Stimulated activated CD4-positive, alpha-beta T cell treated with anti-CD3 and anti-CD28 coated beads, Interleukin-1b, Interleukin-23, amount 100 ng/mL, for 24 hours (primary cell): ENCODE results near the gene MYO1F.
"Not testable (repeated sequence)": the region's sequence is repeated elsewhere in the genome, so short reads cannot be mapped to it uniquely, and the experiment has no call there.

ENCODE experiments used
- DNase-seq, 4 experiments: peaks; one replicate each; pipeline ENCODE4 v3.0.0-alpha.2; 2020; ENCODE audit warnings: low read depth in 4 of 4, low spot score in 1 of 4

MYO1F gene

DNA sequence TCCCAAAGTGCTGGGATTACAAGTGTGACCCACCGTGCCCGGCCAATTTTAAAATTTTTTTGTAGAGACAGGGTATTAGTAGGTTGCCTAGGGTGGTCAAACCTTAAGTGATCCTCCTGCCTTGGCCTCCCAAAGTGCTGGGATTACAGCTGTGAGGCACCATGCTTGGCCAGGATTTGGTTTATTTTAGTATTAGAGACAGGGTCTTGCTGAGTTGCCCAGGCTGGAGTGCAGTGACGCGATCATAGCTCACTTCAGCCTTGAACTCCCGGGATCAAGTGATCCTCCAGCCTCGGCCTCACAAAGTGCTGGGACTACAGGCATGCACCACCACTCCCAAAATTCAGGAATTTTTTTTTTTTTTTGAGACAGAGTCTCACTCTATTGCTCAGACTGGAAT lies 57.9 kb downstream of the MYO1F start:
- no peak for DNase-seq

DNA sequence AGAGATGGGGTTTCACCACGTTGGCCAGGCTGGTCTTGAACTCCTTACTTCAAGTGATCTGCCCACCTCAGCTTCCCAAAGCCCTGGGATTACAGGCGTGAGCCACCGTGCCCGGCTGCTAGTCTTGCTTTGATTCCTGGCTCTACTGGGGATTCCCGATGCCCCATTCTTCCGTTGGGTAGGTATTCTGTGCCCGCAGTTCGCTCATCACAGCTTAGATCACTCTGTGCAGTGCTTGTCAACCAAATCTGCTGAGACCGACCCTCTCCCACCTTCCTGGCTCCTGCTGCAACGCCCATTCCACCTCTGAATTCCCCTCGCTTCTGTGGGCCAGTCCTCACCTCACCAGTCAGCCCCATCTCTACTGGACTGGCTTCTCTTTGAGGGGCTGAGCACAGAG lies 58.7 kb downstream of the MYO1F start:
- DNase-seq = no peak

DNA sequence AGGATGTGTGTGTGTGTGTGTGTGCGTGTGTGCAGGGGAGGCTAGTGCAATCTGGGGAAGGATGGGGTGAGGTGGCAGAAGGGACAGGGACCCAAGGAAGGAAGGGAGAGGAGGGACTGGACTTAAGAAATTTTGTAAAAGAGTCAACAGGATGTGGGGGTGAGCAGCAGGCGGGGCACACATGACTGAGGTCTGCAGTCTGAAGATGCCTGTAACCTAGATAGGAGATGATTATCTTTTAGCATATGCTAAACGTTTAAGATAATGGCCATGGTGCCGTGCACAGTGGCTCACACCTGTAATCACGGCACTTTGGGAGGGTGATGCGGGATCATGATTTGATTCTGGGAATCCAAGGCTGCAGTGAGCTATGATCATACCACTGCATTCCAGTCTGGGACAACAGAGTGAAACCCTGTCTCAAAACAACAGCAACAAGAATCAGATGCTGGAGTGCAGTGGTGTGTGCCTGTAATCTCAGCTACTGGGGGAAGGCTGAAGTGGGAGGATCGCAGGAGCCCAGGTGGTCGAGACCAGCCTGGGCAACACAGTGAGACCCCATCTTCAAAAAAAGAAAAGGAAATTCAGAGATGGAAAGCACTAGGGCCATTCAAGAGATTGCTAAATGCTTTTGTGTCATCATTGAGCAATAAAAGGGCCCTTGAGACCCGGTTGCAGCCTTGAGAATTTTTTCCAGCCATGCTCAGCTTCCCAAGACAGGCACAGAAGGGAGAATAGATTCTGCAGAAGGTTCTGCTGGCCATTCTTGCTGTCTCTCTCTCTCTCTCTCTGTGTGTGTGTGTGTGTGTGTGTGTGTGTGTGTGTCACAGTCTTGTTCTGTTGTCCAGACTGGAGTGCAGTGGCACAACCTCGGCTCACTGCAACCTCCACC lies 59.4 kb downstream of the MYO1F start:
- no peak for DNase-seq

DNA sequence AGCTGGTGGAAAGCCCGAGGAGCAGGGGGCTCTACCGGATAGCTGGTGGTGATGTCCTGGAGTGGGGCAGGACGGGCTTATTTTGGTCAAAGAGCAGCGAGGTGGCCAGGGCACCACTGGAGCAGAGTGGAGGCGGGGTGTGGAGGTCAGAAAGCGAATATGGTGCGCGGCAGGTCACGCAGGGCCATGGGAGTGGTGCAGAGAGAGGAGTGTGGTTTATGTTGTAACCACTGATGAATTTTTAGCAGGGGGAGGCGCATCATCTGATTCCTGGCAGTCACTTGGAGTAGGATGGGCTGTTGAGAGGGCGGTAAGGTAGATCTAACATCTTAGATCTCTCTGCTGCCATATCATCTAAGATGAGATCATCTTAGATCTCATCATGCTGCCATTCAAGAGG lies 61.9 kb downstream of the MYO1F start:
- DNase-seq = no peak

DNA sequence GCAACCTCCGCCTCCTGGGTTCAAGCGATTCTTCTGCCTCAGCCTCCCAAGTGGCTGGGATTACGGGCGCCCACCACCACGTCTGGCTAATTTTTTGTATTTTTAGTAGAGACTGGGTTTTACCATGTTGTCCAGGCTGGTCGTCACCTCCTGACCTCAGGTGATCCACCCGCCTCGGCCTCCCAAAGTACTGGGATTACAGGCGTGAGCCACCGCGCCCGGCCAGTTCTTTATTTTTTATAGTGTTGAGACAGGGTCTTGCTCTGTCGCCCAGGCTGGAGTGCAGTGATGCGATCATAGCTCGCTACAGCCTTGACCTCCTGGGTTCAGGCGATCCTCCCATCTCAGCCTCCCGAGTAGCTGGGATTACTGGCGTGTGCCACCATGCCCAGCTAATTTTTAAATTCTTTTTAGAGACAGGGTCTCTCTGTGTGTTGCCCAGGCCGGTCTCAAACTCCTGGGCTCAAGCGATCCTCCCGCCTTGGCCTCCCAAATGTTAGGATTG lies 62.7 kb downstream of the MYO1F start:
- not testable (repeated sequence) for DNase-seq

DNA sequence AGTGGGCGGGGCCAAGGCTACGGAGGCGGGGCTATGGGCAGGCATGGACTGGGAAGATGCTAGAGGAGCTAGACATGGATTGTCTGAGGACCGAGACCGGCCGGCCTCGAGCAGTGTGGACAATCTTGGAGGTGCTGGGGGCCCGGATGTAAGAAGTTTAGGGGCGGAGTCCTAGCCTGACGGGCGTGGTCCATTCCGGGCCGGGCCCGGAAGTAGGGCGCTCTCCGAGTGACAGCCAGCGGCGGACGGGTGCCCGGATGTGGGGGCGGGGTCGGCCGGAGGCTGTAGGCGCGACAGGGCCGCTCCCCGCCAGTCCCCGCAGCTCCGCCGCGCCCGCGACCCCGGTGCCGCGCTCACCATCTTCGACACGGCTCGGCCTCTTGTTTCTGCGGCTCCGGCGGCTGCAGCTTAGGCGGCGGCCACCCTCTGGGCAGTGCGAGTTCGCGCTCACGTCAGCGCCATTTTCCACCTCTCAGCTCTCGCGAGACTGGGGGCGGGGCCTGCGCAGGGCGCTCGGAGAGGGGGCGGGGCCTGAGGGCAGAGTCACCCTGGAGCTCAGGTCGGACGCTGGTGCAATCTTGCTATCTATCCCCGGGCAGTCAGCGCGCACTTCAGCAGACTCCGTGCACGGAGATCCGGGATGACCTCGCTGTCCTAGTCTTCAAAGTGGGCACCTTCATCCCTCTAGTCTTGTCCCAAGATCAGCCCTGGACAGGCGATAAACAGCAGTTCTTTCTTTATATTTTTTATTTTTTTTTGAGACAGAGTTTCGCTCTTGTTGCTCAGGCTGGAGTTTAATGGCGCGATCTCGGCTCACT lies 63.3 kb downstream of the MYO1F start, which contains the start of gene ZNF414:
TSS of gene ZNF414 (minus strand) at position 481 of the 818 bp plus-strand sequence. CDS start at position 360, 121 bp downstream.
- DNase-seq = peak; percentile 96 to 98 (median 96)

DNA sequence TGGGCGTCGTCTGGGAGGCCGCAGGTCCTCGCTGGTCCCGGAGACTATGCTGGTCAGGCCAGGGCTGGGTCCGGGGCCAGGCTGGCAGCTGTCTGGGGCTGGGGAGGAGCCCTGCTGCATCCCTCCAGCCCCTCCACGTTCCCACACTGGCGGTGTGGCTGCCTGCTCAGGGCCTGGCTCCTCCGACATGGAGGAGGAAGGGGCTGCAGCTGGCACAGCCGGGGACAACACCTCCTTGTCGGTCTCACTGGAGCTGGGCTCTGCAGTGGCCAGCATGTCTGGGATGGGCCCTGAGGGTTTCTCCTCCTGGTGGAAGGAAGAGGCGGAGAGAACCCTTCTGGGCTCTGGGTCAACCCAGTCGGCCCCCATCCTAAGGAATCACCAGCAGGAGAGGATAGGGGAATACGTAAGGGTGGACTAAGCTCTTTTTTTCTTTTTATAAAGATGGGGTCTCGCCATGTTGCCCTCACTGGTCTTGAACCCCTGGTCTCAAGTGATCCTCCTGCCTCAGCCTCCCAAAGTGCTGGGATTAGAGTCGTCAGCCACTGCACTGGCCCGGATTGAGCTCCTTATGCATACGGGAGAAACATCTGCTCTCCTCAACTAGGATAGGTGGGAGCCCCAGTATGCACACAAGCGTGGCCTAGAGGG lies 64.1 kb downstream of the MYO1F start:
- no peak for DNase-seq

DNA sequence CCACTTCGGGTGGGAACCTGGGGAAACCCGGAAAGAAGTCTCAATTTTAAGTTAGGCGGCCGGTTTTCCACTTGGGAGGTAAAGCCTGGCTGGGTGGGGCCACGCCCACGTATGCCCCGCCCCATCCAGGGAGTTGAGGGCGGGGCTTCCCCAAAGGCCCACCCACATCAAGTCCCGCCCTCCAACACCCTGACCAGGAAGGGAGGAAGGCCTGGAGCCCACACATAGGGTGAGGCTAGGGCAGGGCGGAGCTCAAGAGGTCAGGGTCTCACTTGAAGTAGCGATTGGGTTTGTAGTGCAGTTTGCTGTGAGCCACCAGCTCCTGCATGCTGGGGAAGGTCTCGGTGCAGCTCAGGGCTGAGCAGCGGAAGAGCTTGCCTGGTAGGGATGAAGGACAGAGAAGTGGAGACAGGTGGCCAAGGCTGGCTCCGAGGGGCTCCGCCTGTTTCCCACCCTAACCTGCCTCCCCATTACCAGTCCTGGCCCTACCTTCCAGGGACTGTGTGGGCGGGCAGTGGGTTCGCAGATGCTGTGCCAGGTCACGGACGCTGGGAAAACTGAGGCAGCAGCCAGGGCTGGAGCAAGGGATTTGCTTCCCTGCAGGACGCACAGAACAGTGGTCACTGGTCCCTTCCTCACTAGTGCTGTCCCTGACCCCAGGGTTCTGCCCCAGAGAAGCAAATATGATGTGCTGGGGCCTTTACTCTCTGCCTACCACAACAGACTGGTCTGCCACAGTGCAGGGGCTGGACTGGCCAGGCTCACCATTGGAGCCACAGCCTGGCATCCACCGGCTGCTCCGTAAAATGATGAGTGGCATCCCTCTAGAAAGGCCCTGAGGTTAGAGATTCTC lies 64.9 kb downstream of the MYO1F start:
- no peak for DNase-seq

DNA sequence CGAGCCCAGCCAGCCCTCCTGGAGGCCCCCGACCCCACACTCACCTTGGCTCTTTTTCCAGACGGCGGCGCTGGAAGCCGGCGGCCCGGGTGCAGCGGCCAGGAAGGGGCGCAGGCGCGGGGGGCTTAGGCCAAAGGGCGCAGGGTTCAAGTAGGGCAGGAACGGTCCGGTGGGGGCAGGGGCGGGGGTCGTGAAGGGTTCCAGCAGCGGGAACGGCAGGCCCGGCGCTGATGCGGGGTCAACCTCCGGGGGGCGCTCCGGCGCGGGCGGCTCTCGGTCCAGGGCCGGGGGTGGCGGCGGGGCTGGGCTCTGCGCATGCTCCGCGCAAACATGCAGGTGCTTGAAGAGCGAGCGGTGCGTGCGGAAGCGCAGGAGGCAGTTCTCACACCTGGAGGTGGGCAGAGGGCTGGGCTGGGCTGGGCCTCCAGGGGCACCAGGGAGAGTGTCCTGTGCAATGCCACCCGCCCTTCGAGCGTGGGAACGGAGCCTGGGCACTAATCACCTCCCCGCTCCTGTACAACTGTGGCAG lies 65.6 kb downstream of the MYO1F start:
- DNase-seq = no peak

DNA sequence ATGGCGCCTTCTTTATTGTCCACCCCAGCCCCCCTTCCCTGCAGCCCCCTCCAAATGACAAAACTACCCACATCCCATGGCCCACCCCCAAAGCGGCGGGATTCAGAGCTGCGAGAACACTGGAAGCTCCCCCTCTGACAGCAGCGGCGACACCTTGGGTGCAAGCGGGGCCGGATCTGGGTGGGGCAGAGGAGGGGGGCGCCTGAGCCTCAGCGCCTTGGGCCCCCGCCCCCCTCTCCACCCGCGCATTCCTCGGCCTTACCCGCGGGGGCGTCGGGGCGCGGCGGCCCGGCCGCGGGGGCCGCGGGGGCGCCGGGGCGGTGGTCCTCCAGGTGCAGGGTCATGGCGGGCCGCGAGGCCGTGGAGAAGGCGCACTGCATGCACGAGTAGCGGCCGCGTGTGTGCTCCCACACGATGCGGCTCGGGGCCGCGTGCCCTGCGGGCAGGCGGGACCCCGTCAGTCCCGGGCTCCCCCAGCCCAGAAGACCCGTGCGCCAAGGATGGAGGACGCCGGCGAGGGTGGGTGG lies 66.6 kb downstream of the MYO1F start:
- DNase-seq = no peak

DNA sequence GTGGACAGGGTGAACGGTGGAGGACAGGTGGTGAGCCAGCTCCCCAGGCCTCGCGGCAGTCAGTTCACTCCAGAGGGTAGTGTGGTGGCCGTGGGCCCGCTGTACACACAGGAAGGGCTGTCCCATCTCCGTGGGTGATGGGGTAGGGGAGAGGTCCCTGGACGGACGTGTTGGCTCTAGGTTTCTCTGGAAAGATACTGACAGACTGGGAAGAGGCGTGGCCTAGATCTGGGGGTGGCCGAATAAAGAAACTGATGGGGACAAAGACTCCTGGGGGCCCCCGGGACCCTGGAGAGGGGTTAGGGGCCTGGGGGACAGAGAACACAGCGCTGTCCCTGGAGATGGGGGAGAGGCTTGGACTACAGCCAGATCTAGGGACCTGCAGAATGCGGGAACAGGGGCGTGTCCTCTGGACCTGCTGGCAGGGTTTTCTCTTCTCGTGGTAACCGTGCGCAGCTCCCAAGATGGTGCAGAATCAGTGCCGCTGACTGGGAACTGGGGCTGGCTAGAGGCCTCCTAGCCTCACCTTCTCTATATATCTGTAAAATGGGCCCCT lies 70.8 kb downstream of the MYO1F start:
- no peak for DNase-seq

DNA sequence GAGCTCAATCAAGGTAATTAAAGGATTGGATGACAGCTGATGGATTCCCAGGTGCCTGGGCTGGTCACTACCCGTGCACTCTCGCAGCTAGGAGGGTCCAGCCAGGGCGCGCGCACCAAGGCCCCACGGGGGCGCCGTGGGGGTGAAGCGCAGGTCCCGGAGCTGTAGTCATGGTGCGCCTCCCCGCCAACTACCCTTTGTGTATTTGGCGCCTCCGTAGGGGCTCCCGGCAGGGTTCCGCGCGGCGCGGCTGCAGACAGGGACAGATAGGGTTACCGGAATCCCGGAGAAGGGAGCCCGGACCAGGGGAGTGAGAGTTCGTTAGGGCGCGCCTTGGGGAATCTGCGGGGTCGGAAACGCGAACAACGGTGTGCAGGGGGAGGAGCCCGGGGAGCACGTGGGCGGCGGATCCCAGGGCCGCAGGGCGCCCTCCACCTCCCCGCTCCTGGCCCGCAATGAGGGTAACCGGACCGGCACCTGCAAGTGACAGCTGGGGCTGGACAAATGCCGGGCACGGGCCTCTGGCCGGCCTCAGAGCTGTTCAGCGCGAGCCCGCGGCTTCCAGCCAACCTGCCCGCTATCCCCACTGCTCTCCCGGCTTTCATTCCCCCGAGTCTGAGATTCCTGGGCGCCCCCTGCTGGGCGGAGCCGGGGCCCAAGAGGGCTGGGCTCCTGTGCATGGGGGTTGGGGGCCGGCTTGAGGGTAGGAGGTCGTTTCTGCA lies 71.4 kb downstream of the MYO1F start:
- DNase-seq = peak; percentile 45 to 69 (median 63)

DNA sequence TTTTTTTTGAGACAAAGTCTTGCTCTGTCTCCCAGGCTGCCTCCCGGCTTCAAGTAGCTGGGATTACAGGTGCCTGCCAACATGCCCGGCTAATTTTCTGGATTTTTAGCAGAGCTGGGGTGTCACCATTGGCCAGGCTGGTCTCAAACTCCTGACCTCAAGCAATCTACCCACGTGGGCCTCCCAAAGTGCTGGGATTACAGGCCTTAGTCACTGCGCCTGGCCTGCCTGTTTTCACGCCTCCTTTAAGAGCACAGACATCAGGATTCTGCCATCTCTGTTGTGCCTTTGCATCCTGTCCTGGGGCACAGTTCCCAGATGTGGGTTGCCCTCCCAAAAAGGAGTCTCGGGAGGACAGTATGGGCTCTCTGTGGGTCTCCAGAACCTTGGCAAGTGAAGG lies 72.3 kb downstream of the MYO1F start:
- no peak for DNase-seq

DNA sequence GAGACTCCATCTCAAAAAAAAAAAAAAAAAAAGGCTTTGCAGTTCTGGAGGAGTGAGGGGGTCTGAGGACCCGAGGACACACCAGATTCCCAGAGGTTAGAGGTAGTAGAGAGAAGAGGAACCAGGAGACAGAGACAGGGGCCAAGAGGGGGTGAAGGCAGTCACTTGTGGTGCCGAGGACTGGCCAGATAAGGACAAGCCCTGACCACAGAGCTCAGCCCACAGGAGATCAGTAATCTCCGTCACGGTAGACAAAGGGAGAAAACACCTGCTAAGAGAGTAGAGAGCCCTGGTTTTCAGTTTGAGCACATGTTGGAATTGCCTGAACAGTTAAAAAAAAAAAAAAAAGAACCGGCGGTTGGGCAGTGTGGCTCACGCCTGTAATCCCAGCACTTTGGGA lies 73.1 kb downstream of the MYO1F start:
- DNase-seq = no peak

DNA sequence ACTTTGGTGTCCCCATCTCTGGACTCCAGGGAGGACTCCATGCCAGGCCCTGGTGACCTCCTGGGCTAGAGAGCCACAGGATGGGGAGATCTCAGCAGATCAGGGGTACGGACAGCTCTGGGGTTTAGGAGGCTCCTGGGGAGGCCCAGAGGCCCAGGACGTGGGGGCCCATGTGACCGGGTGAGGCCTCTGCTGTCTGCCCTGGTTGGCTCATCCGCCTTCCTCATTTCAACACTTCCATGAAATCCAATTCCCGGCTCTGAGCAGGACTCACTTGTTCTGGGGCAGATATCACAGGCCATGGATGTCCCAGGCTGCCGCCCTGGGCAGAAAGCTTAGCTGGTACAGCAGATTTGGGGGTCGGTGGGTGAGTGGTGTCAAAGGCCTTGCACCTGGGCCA lies 73.7 kb downstream of the MYO1F start:
- DNase-seq = no peak

DNA sequence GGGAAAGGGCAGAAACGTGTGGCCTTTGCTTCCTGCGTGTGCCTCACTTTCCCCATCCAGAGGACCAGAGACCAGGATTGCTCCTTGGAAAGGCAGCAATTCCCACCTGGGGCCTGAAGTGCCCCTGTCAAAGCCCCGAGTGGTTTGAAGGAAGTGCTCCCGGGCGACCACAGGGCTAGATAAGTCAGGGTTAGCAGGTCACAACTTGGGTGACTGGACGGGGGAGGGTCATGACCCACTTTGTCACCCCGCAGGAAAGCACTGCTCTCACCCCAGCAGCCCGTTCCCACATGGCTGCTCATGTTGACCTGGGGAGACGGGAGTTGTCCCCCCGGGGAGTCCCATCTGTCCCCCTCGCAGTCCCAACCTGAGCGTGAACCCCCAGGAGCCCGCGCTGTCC lies 75.3 kb downstream of the MYO1F start:
- DNase-seq = no peak

DNA sequence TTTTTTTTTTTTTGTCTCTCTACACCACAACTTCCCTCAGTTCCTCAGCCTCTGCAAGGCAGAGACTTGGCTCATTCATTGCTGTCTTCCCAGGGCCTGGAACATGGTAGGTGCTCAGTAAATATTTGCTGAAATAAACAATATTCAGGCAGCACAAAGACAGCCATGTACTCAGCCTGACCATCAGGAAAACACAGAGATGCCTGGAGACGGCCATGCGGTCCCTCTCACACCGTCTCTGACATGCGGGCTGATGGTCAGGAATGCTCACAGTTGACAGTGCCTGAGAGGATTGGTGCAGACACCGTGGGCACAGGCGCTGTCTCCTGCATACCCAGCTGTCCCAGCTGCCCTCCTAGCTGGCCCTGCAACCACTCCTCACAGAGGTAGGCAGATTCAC lies 75.7 kb downstream of the MYO1F start:
- no peak for DNase-seq

DNA sequence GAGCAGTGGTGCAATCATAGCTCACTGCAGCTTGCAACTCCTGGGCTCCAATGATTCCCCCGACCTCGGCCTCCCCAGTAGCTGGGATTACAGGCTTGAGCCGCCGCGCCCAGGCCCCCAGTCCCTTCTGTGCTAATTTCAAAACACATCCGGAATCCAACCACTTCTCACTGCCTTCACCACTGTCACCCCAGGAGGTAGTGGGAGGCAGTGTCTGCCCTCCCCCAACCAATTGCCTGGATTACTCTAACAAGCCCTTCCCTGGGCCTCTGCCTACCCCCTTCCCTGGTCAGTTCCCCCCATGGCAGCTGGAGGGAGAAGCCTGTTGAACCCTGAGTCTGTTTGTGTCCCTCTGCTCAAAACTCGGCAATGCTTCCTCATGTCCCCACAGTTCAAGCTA lies 77.1 kb downstream of the MYO1F start:
- DNase-seq = no peak
